Mesendoderm (in vitro differentiated cells): Measurements from ENCODE around the gene TLR3. TPM values are rescaled to one million over a fixed set of nuclear protein-coding genes. Genes with fewer than 3 reads are reported as not detected.
A peak's percentile ranks its signal among the peaks of the same experiment; 100 is the strongest.

Experiments
- DNase-seq: peaks from one replicate; pipeline ENCODE4 v3.0.0; 2013
- H2AK5ac ChIP-seq: 2 replicates; pipeline ENCODE4 v1.6.1; 2013; ENCODE audit warnings: low read length, inconsistent platforms
- H2BK120ac ChIP-seq: 2 replicates; pipeline ENCODE4 v1.6.1; 2013; ENCODE audit warnings: low read depth, mild to moderate bottlenecking, low read length, moderate library complexity, mixed read lengths
- H2BK15ac ChIP-seq: replicated peaks from 2 replicates; pipeline ENCODE4 v1.6.1; 2013; ENCODE audit warnings: low read depth, mild to moderate bottlenecking, moderate library complexity
- H2BK5ac ChIP-seq: 2 replicates; pipeline ENCODE4 v1.6.1; 2013; ENCODE audit warnings: low read length, inconsistent platforms
- H3K18ac ChIP-seq: 2 replicates; pipeline ENCODE4 v1.6.1; 2013; ENCODE audit warnings: mild to moderate bottlenecking, low read length, mixed read lengths
- H3K23ac ChIP-seq: one replicate; pipeline ENCODE4 v1.6.1; 2013; ENCODE audit warnings: low read length
- H3K27ac ChIP-seq: 2 replicates; pipeline ENCODE4 v1.5.1; 2013; ENCODE audit warnings: low read depth, mild to moderate bottlenecking, inconsistent platforms, low read length, moderate library complexity
- H3K27me3 ChIP-seq: 2 replicates; pipeline ENCODE4 v1.6.1; 2013; ENCODE audit warnings: low read length, control low read depth, mild to moderate bottlenecking, inconsistent platforms; ENCODE audit not compliant: insufficient read depth, poor library complexity
- H3K36me3 ChIP-seq: 2 replicates; pipeline ENCODE4 v1.6.1; 2013; ENCODE audit warnings: low read length, inconsistent platforms; ENCODE audit not compliant: control insufficient read depth, insufficient read depth
- H3K4ac ChIP-seq: one replicate; pipeline ENCODE4 v1.6.1; 2013; ENCODE audit warnings: low read depth, mild to moderate bottlenecking, low read length, moderate library complexity
- H3K4me1 ChIP-seq: 2 replicates; pipeline ENCODE4 v1.6.1; 2013; ENCODE audit warnings: low read depth, low read length, inconsistent platforms; ENCODE audit not compliant: control insufficient read depth
- H3K4me2 ChIP-seq: 2 replicates; pipeline ENCODE4 v1.6.1; 2013; ENCODE audit warnings: low read length
- H3K4me3 ChIP-seq: 2 replicates; pipeline ENCODE4 v1.5.1; 2013; ENCODE audit warnings: mild to moderate bottlenecking, low read length
- H3K56ac ChIP-seq: one replicate; pipeline ENCODE4 v1.6.1; 2013; ENCODE audit warnings: low read length
- H3K79me1 ChIP-seq: 2 replicates; pipeline ENCODE4 v1.6.1; 2013; ENCODE audit warnings: low read length, inconsistent platforms
- H3K79me2 ChIP-seq: 2 replicates; pipeline ENCODE4 v1.6.1; 2013; ENCODE audit warnings: mild to moderate bottlenecking, low read length; ENCODE audit not compliant: control insufficient read depth, insufficient read depth
- H3K9ac ChIP-seq: 2 replicates; pipeline ENCODE4 v1.6.1; 2013; ENCODE audit warnings: low read length, inconsistent platforms
- H4K5ac ChIP-seq: one replicate; pipeline ENCODE4 v1.6.1; 2013; ENCODE audit warnings: low read length
- H4K8ac ChIP-seq: one replicate; pipeline ENCODE4 v1.6.1; 2013; ENCODE audit warnings: low read depth, mild to moderate bottlenecking, control low read depth, low read length, moderate library complexity
- WGBS: extraction: QIAGEN DNeasy Blood & Tissue Kit; methylation state at CpG from one replicate; pipeline ENCODE4 v1.1.7; 2013; ENCODE audit warnings: low lambda C conversion rate, missing lambda C conversion rate; ENCODE audit not compliant: insufficient coverage; ENCODE audit errors: extremely low coverage; 5-methylcytosine and 5-hydroxymethylcytosine counted together
- small RNA-seq: library from polyadenylated mRNA; stranded (forward); fragments of <200 nt; extraction: miRNeasy Mini kit (QIAGEN cat#:217004); gene quantifications from one replicate; pipeline ENCODE3, GENCODE V24; 2013; ENCODE audit not compliant: insufficient read depth

Gene TLR3

DNA sequence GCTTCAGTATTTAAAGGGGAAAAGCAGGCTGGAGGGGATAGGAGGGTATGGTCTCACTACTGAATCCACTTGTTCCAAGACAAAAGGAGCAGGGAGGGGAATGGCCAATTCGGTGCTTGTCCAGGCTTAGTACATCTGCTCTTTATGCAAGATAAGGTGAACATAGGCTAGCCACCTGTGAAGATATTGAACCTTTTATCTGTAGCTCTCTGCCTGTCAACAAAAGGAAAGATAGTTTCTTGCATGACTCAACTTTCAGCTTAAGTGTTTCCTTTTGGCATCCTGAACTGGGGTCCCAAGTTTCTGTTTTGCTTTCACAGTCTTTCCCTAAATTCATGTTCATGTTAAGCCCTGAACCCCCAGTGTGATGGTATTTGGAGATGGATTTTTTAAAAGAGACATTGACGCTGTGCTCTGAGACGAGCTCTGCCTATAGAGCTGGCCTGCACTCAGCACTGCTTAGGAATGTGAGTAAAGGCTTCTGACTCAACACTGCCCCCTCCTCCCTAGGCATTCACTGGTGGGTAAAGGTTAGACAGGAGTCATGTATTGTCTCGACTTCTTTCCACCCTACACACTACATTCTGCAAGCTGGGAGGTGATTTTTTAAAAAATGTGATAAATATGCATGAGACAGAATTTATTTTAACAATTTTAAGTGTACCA is 63.8 kb downstream of the TLR3 start:
- H3K23ac ChIP-seq, result no peak overlapping the region
- H3K27me3 ChIP-seq, result no peaks in the 10 kb centered on the region
- no peak overlapping the region for H3K4ac ChIP-seq
- no peaks in the 10 kb centered on the region for H3K4me1 ChIP-seq
- H3K4me3 ChIP-seq, result no peak overlapping the region
- H3K36me3 ChIP-seq, result no peaks in the 10 kb centered on the region
- no peak overlapping the region for H2BK120ac ChIP-seq
- peak; percentile 77 for DNase-seq
- no peak overlapping the region for H3K56ac ChIP-seq
- H3K79me1 ChIP-seq, result no peaks in the 10 kb centered on the region
- no peak overlapping the region for H2BK5ac ChIP-seq
- no peak overlapping the region for H3K4me2 ChIP-seq
- H3K9ac ChIP-seq, result no peak overlapping the region
- H2BK15ac ChIP-seq, result no peak overlapping the region
- H3K27ac ChIP-seq, result no peak overlapping the region
- H4K8ac ChIP-seq, result no peak overlapping the region
- H2AK5ac ChIP-seq, result no peak overlapping the region
- no CpG with 5 or more reads among the region's 4 CpGs for WGBS
- H3K79me2 ChIP-seq, result no peaks in the 10 kb centered on the region
- H4K5ac ChIP-seq, result no peak overlapping the region
- no peak overlapping the region for H3K18ac ChIP-seq

GRCh38 chr4:186134257-186134656 is 65.3 kb downstream of the TLR3 start:
- Histone ChIP-seq H3K4me2 (no peak overlapping the region), H3K4me3 (no peak overlapping the region), H2BK5ac (no peak overlapping the region), H3K56ac (no peak overlapping the region), H3K79me1 (no peaks in the 10 kb centered on the region), H3K4ac (no peak overlapping the region), H3K27ac (no peak overlapping the region), H2BK120ac (no peak overlapping the region), H3K36me3 (no peaks in the 10 kb centered on the region), H4K8ac (no peak overlapping the region), H3K79me2 (no peaks in the 10 kb centered on the region), H2AK5ac (no peak overlapping the region), H4K5ac (no peak overlapping the region), H3K9ac (no peak overlapping the region), H3K23ac (no peak overlapping the region), H3K18ac (no peak overlapping the region), H2BK15ac (no peak overlapping the region), H3K27me3 (no peaks in the 10 kb centered on the region), H3K4me1 (no peaks in the 10 kb centered on the region)
- DNase-seq, result no peak
- WGBS, result no CpG with 5 or more reads among the region's 3 CpGs

DNA sequence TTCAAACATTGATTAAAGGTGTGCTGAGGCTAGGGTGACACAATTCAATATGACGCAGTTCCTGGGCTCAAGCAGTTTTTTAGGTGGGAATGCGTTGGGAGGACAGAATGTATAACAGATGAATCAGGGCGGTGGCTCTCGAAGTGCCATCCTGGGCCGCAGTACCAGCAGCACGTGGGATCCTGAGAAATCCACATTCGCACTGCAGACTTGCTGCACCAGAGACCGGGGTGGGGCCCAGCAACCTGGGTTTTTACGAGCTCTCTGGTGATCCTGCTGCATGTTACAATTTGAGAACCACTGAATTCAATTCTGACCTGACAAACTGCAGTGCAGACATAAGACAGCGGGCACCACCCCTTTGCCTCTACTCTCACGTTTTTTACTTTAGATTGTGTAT is 65.9 kb downstream of the TLR3 start:
- Histone ChIP-seq H2BK120ac (no peak overlapping the region), H3K4me2 (no peak overlapping the region), H3K27ac (no peak overlapping the region), H3K56ac (no peak overlapping the region), H3K4ac (no peak overlapping the region), H4K8ac (no peak overlapping the region), H2BK15ac (no peak overlapping the region), H3K36me3 (no peaks in the 10 kb centered on the region), H3K4me3 (no peak overlapping the region), H3K23ac (no peak overlapping the region), H2AK5ac (no peak overlapping the region), H3K27me3 (no peaks in the 10 kb centered on the region), H2BK5ac (no peak overlapping the region), H3K18ac (no peak overlapping the region), H4K5ac (no peak overlapping the region), H3K79me2 (no peaks in the 10 kb centered on the region), H3K4me1 (no peaks in the 10 kb centered on the region), H3K79me1 (no peaks in the 10 kb centered on the region), H3K9ac (no peak overlapping the region)
- no CpG with 5 or more reads among the region's 11 CpGs for WGBS
- DNase-seq, result no peak

- Histone ChIP-seq H3K4me2 (no peak overlapping the region), H3K79me1 (no peaks in the 10 kb centered on the region), H4K8ac (no peak overlapping the region), H3K56ac (no peak overlapping the region), H2AK5ac (no peak overlapping the region), H3K36me3 (no peaks in the 10 kb centered on the region), H3K27ac (no peak overlapping the region), H4K5ac (no peak overlapping the region), H3K27me3 (no peaks in the 10 kb centered on the region), H3K23ac (no peak overlapping the region), H2BK15ac (no peak overlapping the region), H2BK5ac (no peak overlapping the region), H3K9ac (no peak overlapping the region), H2BK120ac (no peak overlapping the region), H3K18ac (no peak overlapping the region), H3K4me3 (no peak overlapping the region), H3K4me1 (no peaks in the 10 kb centered on the region), H3K4ac (no peak overlapping the region), H3K79me2 (no peaks in the 10 kb centered on the region)
- no peak for DNase-seq
- WGBS, result no CpG with 5 or more reads among the region's 6 CpGs
Measured at GRCh38 chr4:186137196-186137794, 68.3 kb downstream of the TLR3 start.

Small RNA genes lying within 50 kb of the gene (small RNA-seq; reads per million reads assigned to genes)
- not detected for gene RF00322
- not detected for gene RNU4-64P
